GM19099 (cell line): ENCODE data around the gene FGFR3.

Experiments
- POLR2A ChIP-seq: IDR thresholded peaks from 3 replicates; pipeline ENCODE4 v1.6.1; 2011; ENCODE audit warnings: low read depth; ENCODE audit not compliant: insufficient read length; ENCODE audit errors: extremely low read depth

The FGFR3 gene

DNA sequence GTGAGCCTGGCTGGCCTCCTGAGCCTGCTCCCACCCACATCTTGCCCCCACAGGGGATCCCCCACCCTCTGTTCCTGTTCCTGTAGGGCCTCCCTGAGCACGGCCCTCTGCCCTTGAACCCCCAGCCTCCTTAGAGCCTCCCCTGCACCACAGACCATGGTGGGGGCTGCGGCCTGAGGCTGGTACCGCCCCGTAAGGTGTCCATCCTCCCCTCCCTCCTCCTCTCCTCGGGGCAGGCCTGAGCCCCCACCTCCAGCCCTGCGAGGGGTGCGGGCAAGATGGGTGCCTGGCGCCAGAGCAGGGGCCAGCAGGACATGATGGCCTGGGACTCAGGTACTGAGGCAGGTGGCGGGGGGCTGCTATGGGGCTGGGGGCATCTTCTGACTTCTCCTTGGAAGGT lies 28.4 kb upstream of the FGFR3 start:
- no peak for TF ChIP-seq POLR2A

- TF ChIP-seq POLR2A = no peak
These were observed 27.6 kb upstream of the FGFR3 start for GRCh38 chr4:1765409-1766072.

GRCh38 chr4:1766106-1767060 lies 26.7 kb upstream of the FGFR3 start:
- no peak for TF ChIP-seq POLR2A

GRCh38 chr4:1767061-1767769 lies 25.9 kb upstream of the FGFR3 start:
- no peak for TF ChIP-seq POLR2A

- no peak for TF ChIP-seq POLR2A
These were observed 25.2 kb upstream of the FGFR3 start for GRCh38 chr4:1767770-1768366.

GRCh38 chr4:1768367-1769034 lies 24.6 kb upstream of the FGFR3 start:
- TF ChIP-seq POLR2A = no peak

GRCh38 chr4:1769692-1770091 lies 23.4 kb upstream of the FGFR3 start:
- no peak for TF ChIP-seq POLR2A

- no peak for TF ChIP-seq POLR2A
These were observed 22.8 kb upstream of the FGFR3 start for GRCh38 chr4:1770245-1770644.

GRCh38 chr4:1770791-1771231 lies 22.3 kb upstream of the FGFR3 start:
- TF ChIP-seq POLR2A = no peak

- TF ChIP-seq POLR2A = no peak
These were observed 21.4 kb upstream of the FGFR3 start for GRCh38 chr4:1771555-1772305.

GRCh38 chr4:1772853-1773538 lies 20.1 kb upstream of the FGFR3 start:
- TF ChIP-seq POLR2A = no peak

DNA sequence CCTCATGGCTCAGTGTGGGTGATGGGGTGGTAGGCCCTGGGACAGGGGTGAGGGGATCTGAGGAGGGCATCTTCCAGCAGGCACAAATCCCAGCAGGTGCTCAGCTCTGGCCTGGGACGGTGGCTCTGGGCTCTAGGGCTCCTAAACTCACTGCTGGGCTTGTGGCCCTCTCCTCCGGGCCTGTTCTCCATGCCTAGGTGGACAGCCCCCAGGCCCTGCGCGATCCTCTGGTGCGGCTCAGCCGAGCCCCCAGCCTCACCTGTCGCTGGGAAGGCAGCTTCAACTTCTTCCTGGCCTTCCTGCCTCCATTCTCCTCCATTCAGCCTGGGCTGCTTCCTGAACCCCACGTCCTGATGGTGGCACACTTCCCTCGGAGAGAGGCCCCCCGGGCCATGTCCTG lies 19.3 kb upstream of the FGFR3 start:
- no peak for TF ChIP-seq POLR2A
